Putamen (tissue), 1 donor: Measurements from ENCODE around the gene ERBB4.
A peak's percentile ranks its signal among the peaks of the same experiment; 100 is the strongest.
"Not testable (repeated sequence)": the region's sequence is repeated elsewhere in the genome, so short reads cannot be mapped to it uniquely, and the experiment has no call there.

Experiments used
- DNase-seq: peaks from one replicate; pipeline ENCODE4 v3.0.0-alpha.2; 2016; ENCODE audit warnings: low spot score

The ERBB4 gene

GRCh38 chr2:212146416-212146815, 392.2 kb downstream of the ERBB4 start:
- no peak for DNase-seq

DNA sequence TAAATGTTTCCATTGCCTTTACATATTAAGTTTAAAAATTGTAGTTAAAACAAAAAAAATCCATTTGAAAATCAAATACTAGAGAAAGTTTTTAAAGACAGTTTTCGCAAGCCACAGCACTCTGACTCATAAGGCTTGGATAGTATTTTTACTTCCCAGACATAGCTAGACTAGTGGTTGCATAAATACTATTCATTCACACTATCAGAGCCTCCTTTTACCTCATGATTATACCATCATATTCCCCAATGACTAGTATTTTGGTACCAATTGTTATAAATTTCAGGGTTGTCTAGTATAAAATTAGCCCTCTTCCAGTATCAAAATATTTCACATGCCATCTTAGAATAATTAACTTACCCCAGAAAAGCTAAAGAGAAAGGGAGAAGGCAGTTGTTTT, 393.5 kb downstream of the ERBB4 start:
- DNase-seq: no peak

- no peak for DNase-seq
Observed at GRCh38 chr2:212142631-212143030, 396.0 kb downstream of the ERBB4 start.

DNA sequence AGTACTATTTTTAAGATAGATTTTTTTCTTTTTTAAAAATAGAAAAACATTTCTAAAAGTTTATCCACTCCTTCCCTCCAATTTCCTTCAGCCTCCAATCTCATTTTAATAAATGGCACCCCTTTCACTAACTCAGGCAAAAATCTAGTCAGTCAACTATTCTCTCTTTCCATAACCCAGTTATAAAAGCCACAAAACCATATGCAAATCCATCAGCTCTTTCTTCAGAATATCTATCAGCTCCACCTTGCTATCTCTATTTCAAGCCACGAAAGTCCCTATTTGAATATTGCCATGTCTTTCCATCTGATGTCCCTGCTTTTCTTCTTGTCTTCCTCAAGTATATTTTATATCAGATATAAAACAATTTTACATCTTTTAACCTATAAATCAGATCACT, 397.1 kb downstream of the ERBB4 start:
- DNase-seq: no peak

GRCh38 chr2:212136216-212136795, 402.3 kb downstream of the ERBB4 start:
- DNase-seq: no peak

DNA sequence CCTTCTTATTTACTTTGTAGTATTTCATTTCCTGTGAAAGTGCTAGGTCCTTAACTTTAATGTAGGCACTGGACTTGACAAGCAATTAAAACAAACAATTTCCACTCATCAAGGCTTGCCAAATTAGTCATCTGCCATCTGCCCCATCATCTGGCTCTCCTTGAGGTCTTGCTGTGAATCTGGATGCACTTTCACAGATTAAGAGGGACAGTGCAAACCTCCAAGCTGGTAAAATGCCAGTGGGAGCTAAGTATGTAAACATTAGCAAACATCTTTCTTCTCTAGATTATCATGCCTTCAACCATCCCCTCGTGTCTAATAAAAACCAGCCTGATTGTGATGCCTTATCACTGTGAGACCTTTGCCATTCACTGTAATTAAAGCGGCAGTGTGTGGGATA, 402.9 kb downstream of the ERBB4 start:
- DNase-seq: no peak

GRCh38 chr2:212133337-212133736, 405.3 kb downstream of the ERBB4 start:
- no peak for DNase-seq

- DNase-seq: peak; percentile 66
Observed at GRCh38 chr2:212124598-212124997, 414.0 kb downstream of the ERBB4 start.

GRCh38 chr2:212119591-212119990, 419.0 kb downstream of the ERBB4 start:
- no peak for DNase-seq

- no peak for DNase-seq
Observed at GRCh38 chr2:212117926-212118325, 420.7 kb downstream of the ERBB4 start.

DNA sequence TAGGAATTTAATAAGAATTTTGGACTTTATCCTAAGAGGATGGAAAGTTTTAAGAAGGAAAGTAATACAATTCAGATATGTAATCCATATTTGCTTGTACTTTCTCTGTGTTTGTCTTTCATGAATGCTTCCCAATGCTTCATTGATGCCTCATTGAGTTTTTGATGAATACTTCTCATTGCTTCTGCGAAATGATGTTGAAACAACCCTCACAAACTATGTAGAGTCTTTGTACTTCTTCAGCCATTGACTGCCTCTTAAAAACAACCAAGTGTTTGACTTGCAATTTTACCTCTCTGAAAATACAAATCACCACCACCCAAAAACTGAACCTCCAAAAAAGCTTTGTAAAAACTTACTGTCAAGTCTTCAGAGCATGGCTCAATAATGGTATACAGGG, 424.1 kb downstream of the ERBB4 start:
- no peak for DNase-seq

- DNase-seq: no peak
Observed at GRCh38 chr2:212112401-212112800, 426.2 kb downstream of the ERBB4 start.

DNA sequence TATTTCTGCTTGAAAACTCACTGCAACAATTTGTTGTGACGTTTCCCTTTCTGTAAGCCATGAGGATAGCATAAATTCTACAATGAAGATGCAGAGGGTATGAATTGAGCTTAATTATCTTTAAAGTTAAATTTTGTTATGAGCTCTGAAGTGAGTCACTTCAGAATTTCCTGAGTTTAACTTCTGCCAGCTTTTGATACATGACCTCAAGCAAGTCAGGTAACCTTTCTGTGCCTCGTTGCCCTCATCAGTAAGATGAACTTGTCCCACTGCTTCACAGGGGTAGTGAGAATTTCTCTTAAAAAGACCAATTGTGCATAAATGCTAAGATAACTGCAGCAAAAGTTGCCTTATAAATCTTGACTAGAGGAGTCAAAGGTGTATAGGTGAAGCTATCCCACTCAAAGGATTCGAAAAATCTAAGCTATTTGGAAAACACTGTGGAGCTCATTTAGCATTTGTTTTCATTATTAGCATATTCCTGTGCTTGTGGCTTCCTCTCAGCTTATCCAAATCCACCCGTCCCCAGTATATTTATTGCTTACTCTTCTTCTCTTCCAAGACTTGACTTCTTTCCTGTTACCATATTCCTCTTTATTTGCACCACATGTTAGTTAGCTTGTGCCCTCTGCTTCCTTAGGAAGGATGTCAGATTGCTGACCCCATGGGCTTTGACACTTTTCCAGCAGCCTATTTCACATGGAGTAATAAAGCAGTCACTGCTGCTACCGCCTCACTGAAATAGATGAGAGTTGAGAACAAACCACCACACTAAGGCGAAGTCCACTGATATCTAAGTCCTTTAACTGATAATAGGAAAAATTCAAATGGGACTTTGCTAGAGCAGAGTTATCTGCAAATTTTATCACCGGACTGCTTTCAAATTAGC, 428.6 kb downstream of the ERBB4 start:
- DNase-seq: no peak

GRCh38 chr2:212109217-212109616, 429.4 kb downstream of the ERBB4 start:
- DNase-seq: no peak

GRCh38 chr2:212107989-212108388, 430.6 kb downstream of the ERBB4 start:
- DNase-seq: no peak

- DNase-seq: no peak
Observed at GRCh38 chr2:212107014-212107413, 431.6 kb downstream of the ERBB4 start.

DNA sequence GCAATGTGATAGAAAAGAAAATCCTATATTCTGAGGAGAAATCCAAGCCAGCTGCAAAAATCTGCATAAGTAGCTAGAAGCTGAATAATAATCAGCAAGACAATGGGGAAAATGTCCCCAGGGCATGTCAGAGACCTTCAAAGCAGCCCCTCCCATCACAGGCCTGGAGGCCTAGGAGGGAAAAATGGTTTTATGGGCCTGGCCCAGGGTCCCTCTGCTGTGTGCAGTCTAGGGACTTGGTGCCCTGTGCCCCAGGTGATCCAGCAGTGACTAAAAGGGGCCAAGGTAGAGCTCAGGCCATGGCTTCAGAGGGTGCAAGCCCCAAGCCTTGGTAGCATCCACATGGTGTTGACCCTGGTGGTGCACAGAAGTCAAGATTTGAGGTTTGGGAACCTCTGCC, 432.1 kb downstream of the ERBB4 start:
- not testable (repeated sequence) for DNase-seq

DNA sequence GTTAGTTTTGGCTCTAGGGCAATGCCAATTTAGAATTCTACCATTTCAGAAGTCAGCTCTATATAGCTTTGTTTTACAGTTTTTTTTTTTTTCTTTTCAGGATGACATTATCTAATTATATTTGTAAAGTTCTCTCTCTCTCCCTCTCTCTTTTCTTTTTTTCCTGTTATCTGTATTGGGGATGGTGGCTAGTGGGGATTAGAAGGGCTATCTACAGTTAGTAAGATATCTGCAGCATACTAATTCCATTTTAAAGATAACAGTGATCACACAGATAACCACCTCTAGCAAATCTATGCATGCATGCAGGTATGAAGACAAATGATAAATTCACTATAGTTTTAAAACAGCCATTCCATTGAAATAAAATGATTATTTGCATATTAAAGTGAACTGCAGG, 438.9 kb downstream of the ERBB4 start:
- no peak for DNase-seq

GRCh38 chr2:212098966-212099365, 439.6 kb downstream of the ERBB4 start:
- no peak for DNase-seq

DNA sequence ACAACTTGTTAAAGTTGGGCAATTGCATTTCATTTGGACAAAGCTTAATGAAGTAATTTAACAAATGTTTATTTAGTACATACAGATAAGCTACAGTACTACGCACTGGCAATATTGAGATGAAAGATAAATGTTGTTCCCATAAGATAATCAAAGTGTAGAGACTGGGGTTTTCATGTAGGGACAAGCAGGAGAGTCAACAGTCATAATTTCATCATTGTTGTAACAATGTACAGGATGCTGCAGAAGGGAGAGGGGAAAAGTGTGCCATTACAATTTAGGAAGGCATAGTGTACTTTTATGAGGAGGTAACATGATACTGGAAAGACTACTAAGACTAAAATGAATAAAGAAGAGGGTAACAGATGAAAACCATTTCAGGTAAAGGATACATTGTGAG, 441.6 kb downstream of the ERBB4 start:
- no peak for DNase-seq

GRCh38 chr2:212089873-212090272, 448.7 kb downstream of the ERBB4 start:
- no peak for DNase-seq

GRCh38 chr2:212088353-212088752, 450.2 kb downstream of the ERBB4 start:
- no peak for DNase-seq

- DNase-seq: no peak
Observed at GRCh38 chr2:212083492-212083891, 455.1 kb downstream of the ERBB4 start.

DNA sequence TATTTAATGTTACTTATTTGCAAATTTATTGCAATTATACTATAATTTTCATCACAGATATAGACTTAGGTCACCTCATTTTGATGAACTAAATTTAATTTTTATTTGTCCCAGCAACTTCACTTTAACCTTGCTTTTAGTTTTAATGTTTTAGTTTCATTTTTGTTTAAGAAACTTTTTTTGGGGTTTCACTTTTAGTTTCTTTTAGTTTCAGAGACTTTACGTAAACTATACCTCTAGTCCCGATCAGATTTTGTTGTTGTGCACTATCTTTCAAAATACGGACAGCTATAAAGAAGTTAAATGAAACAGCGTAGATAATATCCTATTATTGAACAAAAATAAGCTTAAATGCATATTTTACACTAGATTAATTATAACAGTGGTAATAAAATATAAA, 460.5 kb downstream of the ERBB4 start:
- DNase-seq: no peak
